Measurements from ENCODE around the gene ZNF804A. TPM values are rescaled to one million over a fixed set of nuclear protein-coding genes. Genes with fewer than 3 reads are reported as not detected.

ZNF804A gene
- total RNA-seq, 3 donors from 2014 or later: under 0.01 to 0.29 (median 0.16) TPM

DNA sequence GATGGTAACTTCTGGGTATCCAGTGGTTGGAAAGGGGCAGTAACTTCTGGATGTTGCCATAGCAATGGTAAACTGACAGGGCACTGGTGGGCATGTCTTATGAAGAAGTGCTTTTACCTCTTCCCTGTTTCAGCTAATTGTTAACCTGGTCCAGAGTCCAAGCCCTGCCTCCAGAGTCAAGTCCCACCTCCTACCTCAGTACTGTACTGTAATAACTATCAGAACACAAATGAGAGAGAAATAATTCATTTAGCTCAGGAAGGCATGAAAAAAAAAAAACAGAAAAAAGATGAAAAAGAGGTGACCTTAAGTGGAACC, 237.0 kb downstream of the ZNF804A start:
- intact Hi-C loops (cut with DNase I; ENCODE audit: low total_unique reads): no loop called here
- no peak for TF ChIP-seq POLR2AphosphoS5 (IDR thresholded peaks at IDR 0.05)
- no peak for TF ChIP-seq POLR2A (IDR thresholded peaks at IDR 0.05)
- TF ChIP-seq CTCF (IDR thresholded peaks at IDR 0.05): no peak
- no peak overlapping the region for H3K27ac ChIP-seq
- H3K9me3 ChIP-seq: no peaks in the 10 kb centered on the region
- no peaks in the 10 kb centered on the region for H3K36me3 ChIP-seq
- H3K4me1 ChIP-seq: no peaks in the 10 kb centered on the region
- H3K4me3 ChIP-seq: no peak overlapping the region
- no peaks in the 10 kb centered on the region for H3K27me3 ChIP-seq
- no peak for DNase-seq (ENCODE audit: low spot score in 2 of 2)

DNA sequence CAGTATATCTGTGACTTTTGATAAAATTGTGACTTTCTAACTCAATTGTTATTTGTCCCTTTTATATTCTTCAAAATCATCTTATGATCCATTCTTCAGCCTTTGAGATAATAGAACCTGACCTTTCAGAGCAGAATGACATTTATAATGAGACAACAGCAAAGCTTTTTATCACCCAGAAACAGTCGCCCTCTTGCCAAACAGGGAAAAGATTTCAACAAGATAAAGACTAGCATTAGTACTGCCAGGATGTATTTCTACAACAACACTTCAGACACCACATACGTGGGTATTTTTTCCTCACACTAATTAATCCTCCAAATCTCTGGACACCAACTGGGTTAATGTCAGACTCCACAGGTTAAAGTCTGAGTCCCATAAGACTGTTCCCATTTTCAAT, 249.0 kb downstream of the ZNF804A start:
- H3K27ac ChIP-seq: no peak overlapping the region
- no peaks in the 10 kb centered on the region for H3K27me3 ChIP-seq
- no peak for TF ChIP-seq CTCF (IDR thresholded peaks at IDR 0.05)
- TF ChIP-seq POLR2AphosphoS5 (IDR thresholded peaks at IDR 0.05): no peak
- TF ChIP-seq POLR2A (IDR thresholded peaks at IDR 0.05): no peak
- H3K36me3 ChIP-seq: no peaks in the 10 kb centered on the region
- DNase-seq (ENCODE audit: low spot score in 2 of 2): no peak
- no peaks in the 10 kb centered on the region for H3K4me1 ChIP-seq
- intact Hi-C loops (cut with DNase I; ENCODE audit: low total_unique reads): no loop called here
- no peaks in the 10 kb centered on the region for H3K9me3 ChIP-seq
- no peak overlapping the region for H3K4me3 ChIP-seq

- no peaks in the 10 kb centered on the region for H3K4me1 ChIP-seq
- intact Hi-C loops (cut with DNase I; ENCODE audit: low total_unique reads): no loop called here
- H3K4me3 ChIP-seq: no peak overlapping the region
- no peaks in the 10 kb centered on the region for H3K36me3 ChIP-seq
- H3K27me3 ChIP-seq: no peaks in the 10 kb centered on the region
- DNase-seq (ENCODE audit: low spot score in 2 of 2): no peak
- TF ChIP-seq POLR2A (IDR thresholded peaks at IDR 0.05) (no peak), CTCF (IDR thresholded peaks at IDR 0.05) (no peak)
- H3K27ac ChIP-seq: no peak overlapping the region
- no peaks in the 10 kb centered on the region for H3K9me3 ChIP-seq
Measured at GRCh38 chr2:184849516-184849915, 251.2 kb downstream of the ZNF804A start.

DNA sequence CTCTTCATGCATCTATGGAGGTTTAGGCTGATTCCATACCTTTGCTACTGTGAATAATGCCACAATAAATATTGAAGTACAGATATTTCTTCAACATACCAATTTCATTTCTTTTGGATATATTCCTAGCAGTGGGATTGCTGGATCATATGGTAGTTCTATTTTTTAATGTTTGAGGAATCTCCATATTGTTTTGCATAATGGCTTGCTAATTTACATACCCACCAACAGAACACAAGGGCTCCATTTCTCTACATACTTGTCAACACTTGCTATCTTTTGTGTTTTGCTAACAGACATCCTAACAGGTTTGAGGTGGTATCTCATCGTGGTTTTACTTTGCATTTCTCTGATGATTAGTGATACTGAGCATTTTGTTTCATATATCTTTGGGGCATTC, 253.2 kb downstream of the ZNF804A start:
- Histone ChIP-seq H3K9me3 (no peaks in the 10 kb centered on the region), H3K27ac (no peak overlapping the region), H3K27me3 (no peaks in the 10 kb centered on the region), H3K36me3 (no peaks in the 10 kb centered on the region), H3K4me1 (no peaks in the 10 kb centered on the region), H3K4me3 (no peak overlapping the region)
- no peak for TF ChIP-seq CTCF (IDR thresholded peaks at IDR 0.05)
- no peak for TF ChIP-seq POLR2A (IDR thresholded peaks at IDR 0.05)
- TF ChIP-seq POLR2AphosphoS5 (IDR thresholded peaks at IDR 0.05): no peak
- intact Hi-C loops (cut with DNase I; ENCODE audit: low total_unique reads): no loop called here
- no peak for DNase-seq (ENCODE audit: low spot score in 2 of 2)

DNA sequence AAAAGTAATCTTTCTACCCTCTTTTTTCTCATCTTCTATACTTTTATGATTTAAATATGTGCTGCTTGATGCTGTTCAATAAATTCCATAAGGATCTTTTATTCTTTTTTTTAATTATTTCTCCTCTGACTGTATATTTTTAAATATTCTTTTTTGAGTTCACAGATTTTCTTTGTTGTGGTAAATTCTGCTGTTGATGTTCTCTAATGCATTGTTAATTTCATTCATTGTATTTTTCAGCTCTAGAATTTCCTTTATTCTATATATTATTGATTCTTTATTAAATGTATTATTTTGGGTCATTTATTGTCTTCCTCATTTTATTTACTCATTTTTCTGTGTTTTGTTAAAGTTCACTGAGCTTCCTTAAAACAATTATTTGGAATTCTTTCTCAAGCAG, 260.9 kb downstream of the ZNF804A start:
- Histone ChIP-seq H3K27ac (no peak overlapping the region), H3K27me3 (no peaks in the 10 kb centered on the region), H3K9me3 (peaks cover 12 to 16% of the 10 kb centered on the region in 2 donors), H3K4me3 (no peak overlapping the region), H3K4me1 (no peaks in the 10 kb centered on the region), H3K36me3 (no peaks in the 10 kb centered on the region)
- DNase-seq (ENCODE audit: low spot score in 2 of 2): no peak
- TF ChIP-seq POLR2A (IDR thresholded peaks at IDR 0.05): no peak
- no peak for TF ChIP-seq POLR2AphosphoS5 (IDR thresholded peaks at IDR 0.05)
- no peak for TF ChIP-seq CTCF (IDR thresholded peaks at IDR 0.05)
- intact Hi-C loops (cut with DNase I; ENCODE audit: low total_unique reads): no loop called here
